A673 (cell line): ENCODE data around the gene CTNNA1. TPM values are rescaled to one million over a fixed set of nuclear protein-coding genes. Genes with fewer than 3 reads are reported as not detected.

Experiments
- BruUV-seq: library from RNA; stranded (reverse); fragments of 400-500 nt; replicated peaks from 2 replicates; lab custom pipeline; 2021; lab: Mats Ljungman, UMichigan
- CTCF ChIA-PET: fragments of 300-600 bp; sonication (Branson Sonifier 250); formaldehyde crosslinking; loops from one replicate; lab custom pipeline; 2022; ENCODE audit warnings: antibody characterized with exemption; lab: Charles Lee
- POLR2A ChIA-PET: fragments of 300-600 bp; sonication (Branson Sonifier 250); formaldehyde crosslinking; loops from one replicate; lab custom pipeline; 2022; ENCODE audit warnings: antibody characterized with exemption; ENCODE audit not compliant: low non-redundant PET; lab: Charles Lee
- DNase-seq: peaks from one replicate; pipeline ENCODE4 v3.0.0-alpha.2; 2015; ENCODE audit warnings: low spot score
- H3K27ac ChIP-seq: fragments of 200-600 bp; sonication (generic); 2 replicates; pipeline ENCODE4 v1.5.1; 2016; ENCODE audit warnings: mixed run types, low read depth, mild to moderate bottlenecking, mixed read lengths, antibody characterized with exemption, low read length; ENCODE audit not compliant: poor library complexity, severe bottlenecking
- H3K27me3 ChIP-seq: fragments of 200-600 bp; sonication (generic); replicated peaks from 2 replicates; pipeline ENCODE4 v1.6.1; 2017; ENCODE audit warnings: mixed run types, low read depth, mild to moderate bottlenecking, mixed read lengths, antibody characterized with exemption, low read length; ENCODE audit not compliant: insufficient read depth, poor library complexity
- H3K36me3 ChIP-seq: fragments of 200-600 bp; sonication (generic); 2 replicates; pipeline ENCODE4 v1.6.1; 2016; ENCODE audit warnings: mixed run types, mild to moderate bottlenecking, mixed read lengths, antibody characterized with exemption, low read length; ENCODE audit not compliant: insufficient read depth, poor library complexity, severe bottlenecking
- H3K4me1 ChIP-seq: fragments of 200-600 bp; sonication (generic); 2 replicates; pipeline ENCODE4 v1.6.1; 2017; ENCODE audit warnings: mixed run types, mild to moderate bottlenecking, mixed read lengths, antibody characterized with exemption, low read length; ENCODE audit not compliant: insufficient read depth, poor library complexity, severe bottlenecking
- H3K4me3 ChIP-seq: fragments of 200-600 bp; sonication (generic); 2 replicates; pipeline ENCODE4 v1.5.1; 2016; ENCODE audit warnings: low read depth, mixed run types, mild to moderate bottlenecking, mixed read lengths, low read length; ENCODE audit not compliant: poor library complexity, severe bottlenecking
- H3K9me3 ChIP-seq: fragments of 200-600 bp; sonication (generic); 2 replicates; pipeline ENCODE4 v1.6.1; 2016; ENCODE audit warnings: mixed run types, low read depth, mild to moderate bottlenecking, mixed read lengths, antibody characterized with exemption, low read length; ENCODE audit not compliant: poor library complexity, severe bottlenecking
- CTCF ChIP-seq: fragments of 300-800, 200-600 bp; sonication (generic); conservative IDR thresholded peaks from 2 replicates; pipeline ENCODE4 v1.5.1; 2017; ENCODE audit warnings: low read depth, mild to moderate bottlenecking, antibody characterized with exemption, low read length, moderate library complexity, mixed read lengths
- EZH2 ChIP-seq: fragments of 200-600 bp; sonication (generic); IDR thresholded peaks from 2 replicates; pipeline ENCODE4 v1.6.1; 2017; ENCODE audit warnings: borderline replicate concordance, low read depth, mild to moderate bottlenecking, mixed read lengths, antibody characterized with exemption, low read length; ENCODE audit not compliant: poor library complexity, severe bottlenecking
- intact Hi-C: fragments of 100-400 bp; cut with micrococcal nuclease; formaldehyde crosslinking; loops from one replicate; pipeline ENCODE4 v1.10.0; 2022; ENCODE audit not compliant: unreplicated experiment
- total RNA-seq: library from RNA; stranded (reverse); gene quantifications from 2 replicates; pipeline ENCODE4 v1.2.3, GENCODE V29; 2021

CTNNA1 gene
- total RNA-seq, 1 experiment from 2014 or later, result 249 TPM

GRCh38 chr5:138927544-138927943 lies 174.3 kb downstream of the CTNNA1 start:
- peaks cover 52% of the 10 kb centered on the region for H3K36me3 ChIP-seq
- H3K27ac ChIP-seq, result no peak overlapping the region
- ChIA-PET POLR2A (no interaction called here), CTCF (no interaction called here)
- DNase-seq, result no peak
- BruUV-seq, result no TSS peak
- no peaks in the 10 kb centered on the region for H3K9me3 ChIP-seq
- no peak overlapping the region for H3K4me3 ChIP-seq
- no peaks in the 10 kb centered on the region for H3K4me1 ChIP-seq
- H3K27me3 ChIP-seq, result no peaks in the 10 kb centered on the region
- no peak for TF ChIP-seq CTCF
- TF ChIP-seq EZH2, result no peak
- intact Hi-C loops, result no loop called here

GRCh38 chr5:138927979-138928378 lies 174.8 kb downstream of the CTNNA1 start:
- no peak overlapping the region for H3K27ac ChIP-seq
- peaks cover 56% of the 10 kb centered on the region for H3K36me3 ChIP-seq
- H3K4me3 ChIP-seq, result no peak overlapping the region
- CTCF ChIA-PET, result no interaction called here
- no peaks in the 10 kb centered on the region for H3K4me1 ChIP-seq
- intact Hi-C loops, result no loop called here
- DNase-seq, result no peak
- no peaks in the 10 kb centered on the region for H3K27me3 ChIP-seq
- H3K9me3 ChIP-seq, result no peaks in the 10 kb centered on the region
- no TSS peak for BruUV-seq
- POLR2A ChIA-PET, result no interaction called here
- TF ChIP-seq CTCF, result no peak
- TF ChIP-seq EZH2, result no peak

- ChIA-PET POLR2A (no interaction called here), CTCF (no interaction called here)
- Histone ChIP-seq H3K9me3 (no peaks in the 10 kb centered on the region), H3K4me1 (no peaks in the 10 kb centered on the region), H3K4me3 (no peak overlapping the region), H3K36me3 (peaks cover 58% of the 10 kb centered on the region), H3K27ac (no peak overlapping the region), H3K27me3 (no peaks in the 10 kb centered on the region)
- TF ChIP-seq EZH2, result no peak
- no peak for TF ChIP-seq CTCF
- intact Hi-C loops, result no loop called here
- no peak for DNase-seq
- BruUV-seq, result no TSS peak
These were observed 176.3 kb downstream of the CTNNA1 start for GRCh38 chr5:138929571-138929955.
